Measurements from ENCODE around the gene TMX2.

The TMX2 gene

DNA sequence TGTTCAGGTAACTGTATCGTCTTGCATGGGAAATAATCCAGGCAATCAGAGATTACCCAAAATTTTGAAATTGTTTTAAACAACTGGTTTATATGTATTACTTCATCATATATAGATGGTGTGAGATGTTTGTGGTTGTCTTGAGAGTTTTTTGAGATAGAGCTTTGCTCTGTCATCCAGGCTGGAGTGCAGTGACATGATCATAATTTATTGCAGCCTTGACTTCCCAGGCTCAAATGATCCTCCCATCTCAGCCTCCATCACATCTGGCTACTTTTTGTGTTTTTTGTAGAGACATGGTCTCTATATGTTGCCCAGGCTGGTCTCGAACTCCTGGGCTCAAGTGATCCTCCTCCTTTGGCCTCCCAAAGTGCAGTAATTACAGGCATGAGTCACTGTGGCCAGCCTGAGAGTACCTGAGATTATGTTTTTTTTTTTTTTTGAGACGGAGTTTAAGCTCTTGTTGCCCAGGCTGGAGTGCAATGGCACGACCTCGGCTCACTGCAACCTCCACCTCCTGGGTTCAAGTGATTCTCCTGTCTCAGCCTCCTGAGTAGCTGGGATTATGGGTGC lies 60.7 kb downstream of the TMX2 start:
- TF ChIP-seq, protein P1, sequence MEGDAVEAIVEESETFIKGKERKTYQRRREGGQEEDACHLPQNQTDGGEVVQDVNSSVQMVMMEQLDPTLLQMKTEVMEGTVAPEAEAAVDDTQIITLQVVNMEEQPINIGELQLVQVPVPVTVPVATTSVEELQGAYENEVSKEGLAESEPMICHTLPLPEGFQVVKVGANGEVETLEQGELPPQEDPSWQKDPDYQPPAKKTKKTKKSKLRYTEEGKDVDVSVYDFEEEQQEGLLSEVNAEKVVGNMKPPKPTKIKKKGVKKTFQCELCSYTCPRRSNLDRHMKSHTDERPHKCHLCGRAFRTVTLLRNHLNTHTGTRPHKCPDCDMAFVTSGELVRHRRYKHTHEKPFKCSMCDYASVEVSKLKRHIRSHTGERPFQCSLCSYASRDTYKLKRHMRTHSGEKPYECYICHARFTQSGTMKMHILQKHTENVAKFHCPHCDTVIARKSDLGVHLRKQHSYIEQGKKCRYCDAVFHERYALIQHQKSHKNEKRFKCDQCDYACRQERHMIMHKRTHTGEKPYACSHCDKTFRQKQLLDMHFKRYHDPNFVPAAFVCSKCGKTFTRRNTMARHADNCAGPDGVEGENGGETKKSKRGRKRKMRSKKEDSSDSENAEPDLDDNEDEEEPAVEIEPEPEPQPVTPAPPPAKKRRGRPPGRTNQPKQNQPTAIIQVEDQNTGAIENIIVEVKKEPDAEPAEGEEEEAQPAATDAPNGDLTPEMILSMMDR (IDR thresholded peaks at IDR 0.05; ENCODE audit: insufficient read depth, low read length, poor library complexity, severe bottlenecking), result no peak
- no peak for TF ChIP-seq EZH2phosphoT487 (conservative IDR thresholded peaks at IDR 0.05; ENCODE audit: low read length)
- no peaks in the 10 kb centered on the region for H3K36me3 ChIP-seq (ENCODE audit: low read length)
- H2AFZ ChIP-seq (ENCODE audit: low read depth, low read length, severe bottlenecking), result no peak overlapping the region
- no peaks in the 10 kb centered on the region for H3K27me3 ChIP-seq (ENCODE audit: low read length)
- H3K9ac ChIP-seq (ENCODE audit: low read length), result no peak overlapping the region
- H3K27ac ChIP-seq (ENCODE audit: low read depth, low read length), result no peak overlapping the region
- no peaks in the 10 kb centered on the region for H4K20me1 ChIP-seq (ENCODE audit: low read depth, low read length)
- no peak overlapping the region for H3K4me3 ChIP-seq (ENCODE audit: insufficient read depth, low read length, poor library complexity, severe bottlenecking)
- no peak overlapping the region for H3K4me2 ChIP-seq (ENCODE audit: low read depth, low read length, poor library complexity, severe bottlenecking)
- no peaks in the 10 kb centered on the region for H3K9me2 ChIP-seq (replicated peaks; ENCODE audit: insufficient read depth, low read length)
- no peaks in the 10 kb centered on the region for H3K79me2 ChIP-seq (ENCODE audit: insufficient read depth, low read length)
- H3K9me3 ChIP-seq (ENCODE audit: insufficient read depth, low read length), result no peaks in the 10 kb centered on the region
- H3F3A ChIP-seq (ENCODE audit: insufficient read depth), result no peaks in the 10 kb centered on the region

DNA sequence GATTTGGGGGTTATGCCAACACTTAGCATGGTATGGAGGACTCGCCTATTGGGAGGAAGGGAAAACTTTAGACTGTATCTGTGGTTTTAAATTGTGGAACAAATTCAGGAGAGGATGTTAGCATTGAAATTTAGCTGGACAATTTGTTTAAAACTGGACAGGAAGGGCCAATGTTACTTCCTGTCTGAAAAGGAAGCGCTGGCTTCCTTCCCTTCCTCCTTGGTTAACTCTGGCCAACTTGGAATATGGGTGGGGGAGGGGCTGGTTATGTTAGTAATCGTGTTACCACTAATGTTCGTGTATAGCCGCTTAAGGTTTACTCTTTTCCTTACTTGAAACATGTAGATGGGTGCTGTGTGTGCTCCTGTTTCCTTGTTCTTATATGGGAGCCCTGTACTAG lies 63.1 kb downstream of the TMX2 start:
- no peaks in the 10 kb centered on the region for H3K36me3 ChIP-seq (ENCODE audit: low read length)
- H4K20me1 ChIP-seq (ENCODE audit: low read depth, low read length), result no peaks in the 10 kb centered on the region
- H2AFZ ChIP-seq (ENCODE audit: low read depth, low read length, severe bottlenecking), result no peak overlapping the region
- no peaks in the 10 kb centered on the region for H3K27me3 ChIP-seq (ENCODE audit: low read length)
- TF ChIP-seq, protein P1 (IDR thresholded peaks at IDR 0.05; ENCODE audit: insufficient read depth, low read length, poor library complexity, severe bottlenecking), result no peak
- no peak for TF ChIP-seq EZH2phosphoT487 (conservative IDR thresholded peaks at IDR 0.05; ENCODE audit: low read length)
- no peak overlapping the region for H3K9ac ChIP-seq (ENCODE audit: low read length)
- H3K9me3 ChIP-seq (ENCODE audit: insufficient read depth, low read length), result no peaks in the 10 kb centered on the region
- no peak overlapping the region for H3K27ac ChIP-seq (ENCODE audit: low read depth, low read length)
- no peaks in the 10 kb centered on the region for H3K79me2 ChIP-seq (ENCODE audit: insufficient read depth, low read length)
- H3K4me2 ChIP-seq (ENCODE audit: low read depth, low read length, poor library complexity, severe bottlenecking), result no peak overlapping the region
- H3K9me2 ChIP-seq (replicated peaks; ENCODE audit: insufficient read depth, low read length), result no peaks in the 10 kb centered on the region
- H3F3A ChIP-seq (ENCODE audit: insufficient read depth), result no peaks in the 10 kb centered on the region
- no peak overlapping the region for H3K4me3 ChIP-seq (ENCODE audit: insufficient read depth, low read length, poor library complexity, severe bottlenecking)

DNA sequence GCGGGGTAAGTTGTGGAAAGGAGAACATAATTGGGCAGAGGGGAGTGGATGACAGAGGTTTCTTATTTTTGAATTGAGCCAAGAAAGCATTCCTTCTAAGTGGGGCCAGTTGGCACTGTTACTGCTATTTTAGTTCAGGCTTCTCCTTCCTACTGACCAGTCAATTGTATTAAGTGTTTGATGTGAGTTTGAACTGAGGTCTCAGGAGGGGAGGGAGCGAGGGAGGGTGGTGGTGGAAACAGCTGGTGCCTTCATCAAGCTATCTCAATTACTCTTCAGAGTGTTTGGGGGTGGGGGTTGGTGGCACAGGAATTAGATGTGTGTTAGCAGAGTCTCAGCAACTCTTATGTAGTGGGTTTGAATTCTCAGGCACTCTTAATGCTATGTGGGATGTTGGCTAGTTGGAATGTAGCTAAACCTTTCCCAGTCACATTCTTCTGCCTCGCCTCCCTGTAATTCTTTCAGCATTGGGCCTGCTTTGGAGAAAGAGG lies 63.7 kb downstream of the TMX2 start:
- H3K4me3 ChIP-seq (ENCODE audit: insufficient read depth, low read length, poor library complexity, severe bottlenecking), result no peak overlapping the region
- H3K9me3 ChIP-seq (ENCODE audit: insufficient read depth, low read length), result no peaks in the 10 kb centered on the region
- no peaks in the 10 kb centered on the region for H4K20me1 ChIP-seq (ENCODE audit: low read depth, low read length)
- no peaks in the 10 kb centered on the region for H3K27me3 ChIP-seq (ENCODE audit: low read length)
- H3K4me2 ChIP-seq (ENCODE audit: low read depth, low read length, poor library complexity, severe bottlenecking), result no peak overlapping the region
- no peaks in the 10 kb centered on the region for H3K36me3 ChIP-seq (ENCODE audit: low read length)
- TF ChIP-seq, protein P1 (IDR thresholded peaks at IDR 0.05; ENCODE audit: insufficient read depth, low read length, poor library complexity, severe bottlenecking), result no peak
- no peak for TF ChIP-seq EZH2phosphoT487 (conservative IDR thresholded peaks at IDR 0.05; ENCODE audit: low read length)
- H3K79me2 ChIP-seq (ENCODE audit: insufficient read depth, low read length), result no peaks in the 10 kb centered on the region
- no peaks in the 10 kb centered on the region for H3F3A ChIP-seq (ENCODE audit: insufficient read depth)
- no peak overlapping the region for H3K27ac ChIP-seq (ENCODE audit: low read depth, low read length)
- no peak overlapping the region for H2AFZ ChIP-seq (ENCODE audit: low read depth, low read length, severe bottlenecking)
- no peak overlapping the region for H3K9ac ChIP-seq (ENCODE audit: low read length)
- H3K9me2 ChIP-seq (replicated peaks; ENCODE audit: insufficient read depth, low read length), result no peaks in the 10 kb centered on the region

All from SU-DHL-6 (cell line).